ENCODE results near the gene IFFO2.

IFFO2 gene

DNA sequence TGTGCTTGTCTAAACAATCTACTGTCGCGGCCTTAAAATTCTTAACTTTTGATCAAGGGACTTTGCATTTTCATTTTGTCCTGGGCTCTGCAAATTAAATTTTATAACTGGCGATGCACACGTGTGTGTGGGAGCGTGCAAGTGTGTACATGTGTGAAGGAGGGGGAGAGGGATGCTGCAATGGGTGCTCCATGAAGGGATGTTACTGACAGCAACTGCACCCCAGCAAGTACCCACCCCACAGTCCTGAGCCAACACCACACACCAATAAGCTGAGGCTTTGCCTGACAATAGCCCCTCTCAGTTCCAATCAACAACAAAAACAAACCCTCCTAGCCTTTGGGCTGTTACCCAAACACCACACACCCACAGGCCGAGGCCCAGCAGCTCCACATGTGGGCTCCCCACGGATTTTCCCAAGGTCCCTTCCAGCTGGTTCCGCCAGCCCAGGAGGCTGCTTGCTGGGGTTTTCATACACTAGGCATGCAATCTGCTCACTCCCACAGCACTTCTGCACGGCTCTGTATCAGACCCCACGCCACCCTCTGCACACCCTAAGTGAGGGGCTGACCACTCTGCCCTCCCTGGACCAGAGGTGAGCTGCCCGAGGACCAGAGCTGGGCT is 32.8 kb upstream of the IFFO2 start:
- no peaks in the 10 kb centered on the region for H3K9me3 ChIP-seq (ENCODE audit: control insufficient read depth, insufficient read depth, low read length)
- no peaks in the 10 kb centered on the region for H3K9me2 ChIP-seq (replicated peaks; ENCODE audit: control insufficient read depth, low read length)
- no peak overlapping the region for H3K4me3 ChIP-seq (ENCODE audit: low read length)
- H3K27me3 ChIP-seq (ENCODE audit: control insufficient read depth, low read length) = 0 out of 2 replicates have a peak, but pooled peaks cover 3% of the 10 kb centered on the region
- H3K36me3 ChIP-seq (ENCODE audit: control insufficient read depth, low read length) = no peaks in the 10 kb centered on the region
- no peak overlapping the region for H3K4me2 ChIP-seq (ENCODE audit: low read length)
- H4K20me1 ChIP-seq (ENCODE audit: control insufficient read depth, insufficient read depth, low read depth, low read length) = no peaks in the 10 kb centered on the region
- H3K4me1 ChIP-seq (ENCODE audit: control insufficient read depth, low read length) = no peaks in the 10 kb centered on the region
- no peak overlapping the region for H3K27ac ChIP-seq (ENCODE audit: low read depth, low read length)
- TF ChIP-seq EZH2phosphoT487 (IDR thresholded peaks at IDR 0.05; ENCODE audit: borderline replicate concordance, low read length) (no peak), CTCF (IDR thresholded peaks at IDR 0.05; ENCODE audit: low read depth, low read length, poor library complexity, severe bottlenecking) (no peak)
- no peaks in the 10 kb centered on the region for H3K79me2 ChIP-seq (ENCODE audit: control insufficient read depth, low read length)
- no peaks in the 10 kb centered on the region for H3F3A ChIP-seq (ENCODE audit: control insufficient read depth, insufficient read depth)

DNA sequence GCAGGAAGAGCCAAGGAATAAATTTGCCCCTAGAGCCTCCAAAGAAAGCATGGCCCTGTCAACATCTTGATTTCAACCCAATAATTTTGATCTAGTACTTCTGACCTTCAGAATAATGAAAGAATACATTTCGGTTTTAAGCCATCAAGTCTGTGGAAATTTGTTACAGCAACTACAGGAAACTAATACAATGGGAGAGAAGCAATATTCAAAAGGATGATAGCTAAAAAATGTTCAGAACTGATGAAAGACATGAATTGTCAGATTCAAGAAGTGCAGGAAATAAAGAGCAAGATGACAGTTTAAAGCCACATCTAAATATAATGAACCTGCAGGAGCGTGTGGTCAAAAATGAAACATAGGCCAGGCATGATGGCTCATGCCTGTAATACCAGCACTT is 24.8 kb upstream of the IFFO2 start:
- H3K9me3 ChIP-seq (ENCODE audit: control insufficient read depth, insufficient read depth, low read length) = no peaks in the 10 kb centered on the region
- no peak overlapping the region for H3K4me2 ChIP-seq (ENCODE audit: low read length)
- no peaks in the 10 kb centered on the region for H3F3A ChIP-seq (ENCODE audit: control insufficient read depth, insufficient read depth)
- no peaks in the 10 kb centered on the region for H3K4me1 ChIP-seq (ENCODE audit: control insufficient read depth, low read length)
- H3K79me2 ChIP-seq (ENCODE audit: control insufficient read depth, low read length) = no peaks in the 10 kb centered on the region
- no peaks in the 10 kb centered on the region for H4K20me1 ChIP-seq (ENCODE audit: control insufficient read depth, insufficient read depth, low read depth, low read length)
- H3K27me3 ChIP-seq (ENCODE audit: control insufficient read depth, low read length) = peaks cover 9% of the 10 kb centered on the region
- no peak overlapping the region for H3K27ac ChIP-seq (ENCODE audit: low read depth, low read length)
- no peaks in the 10 kb centered on the region for H3K9me2 ChIP-seq (replicated peaks; ENCODE audit: control insufficient read depth, low read length)
- no peak for TF ChIP-seq EZH2phosphoT487 (IDR thresholded peaks at IDR 0.05; ENCODE audit: borderline replicate concordance, low read length)
- no peak for TF ChIP-seq CTCF (IDR thresholded peaks at IDR 0.05; ENCODE audit: low read depth, low read length, poor library complexity, severe bottlenecking)
- H3K36me3 ChIP-seq (ENCODE audit: control insufficient read depth, low read length) = no peaks in the 10 kb centered on the region
- no peak overlapping the region for H3K4me3 ChIP-seq (ENCODE audit: low read length)

DNA sequence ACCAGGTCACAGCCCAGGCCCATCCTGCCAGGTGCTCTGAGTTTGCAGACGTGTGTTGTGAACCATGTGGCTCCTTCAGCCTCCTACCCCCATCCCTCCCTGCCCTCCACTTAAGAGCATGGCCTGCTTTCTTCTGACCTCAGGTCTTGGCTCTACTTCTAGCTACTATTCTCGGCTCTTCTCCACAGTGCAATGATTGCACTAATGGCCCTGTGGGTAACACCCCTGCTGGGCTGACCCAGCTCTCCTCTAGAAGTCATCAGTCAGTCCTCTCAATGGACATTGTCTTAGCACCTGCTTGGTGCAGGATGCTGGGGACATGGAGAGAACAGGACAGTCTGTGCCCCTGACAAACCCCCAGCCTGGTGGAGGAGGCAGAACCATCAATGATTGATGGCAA is 22.2 kb upstream of the IFFO2 start:
- no peak for TF ChIP-seq EZH2phosphoT487 (IDR thresholded peaks at IDR 0.05; ENCODE audit: borderline replicate concordance, low read length)
- TF ChIP-seq CTCF (IDR thresholded peaks at IDR 0.05; ENCODE audit: low read depth, low read length, poor library complexity, severe bottlenecking) = no peak
- Histone ChIP-seq H3K9me2 (replicated peaks; ENCODE audit: control insufficient read depth, low read length) (no peaks in the 10 kb centered on the region), H3K4me2 (ENCODE audit: low read length) (no peak overlapping the region), H3K27ac (ENCODE audit: low read depth, low read length) (no peak overlapping the region), H3K27me3 (ENCODE audit: control insufficient read depth, low read length) (peaks cover 9% of the 10 kb centered on the region), H3F3A (ENCODE audit: control insufficient read depth, insufficient read depth) (no peaks in the 10 kb centered on the region), H3K4me1 (ENCODE audit: control insufficient read depth, low read length) (no peaks in the 10 kb centered on the region), H3K36me3 (ENCODE audit: control insufficient read depth, low read length) (no peaks in the 10 kb centered on the region), H3K4me3 (ENCODE audit: low read length) (no peak overlapping the region), H4K20me1 (ENCODE audit: control insufficient read depth, insufficient read depth, low read depth, low read length) (no peaks in the 10 kb centered on the region; the same call in 1 of the 2 replicates), H3K9me3 (ENCODE audit: control insufficient read depth, insufficient read depth, low read length) (no peaks in the 10 kb centered on the region), H3K79me2 (ENCODE audit: control insufficient read depth, low read length) (no peaks in the 10 kb centered on the region)

All from DOHH2 (cell line).